KMS-11 (cell line): ENCODE results near the gene MAP4.
A peak's percentile ranks its signal among the peaks of the same experiment; 100 is the strongest.

Experiments
- H2AFZ ChIP-seq: fragments of 200-600 bp; sonication (generic); 2 replicates; pipeline ENCODE4 v1.6.1; 2016; ENCODE audit warnings: antibody characterized with exemption, mixed run types, low read depth
- H3K27ac ChIP-seq: fragments of 200-600 bp; sonication (generic); 2 replicates; pipeline ENCODE4 v1.6.1; 2016; ENCODE audit warnings: mild to moderate bottlenecking, mixed run types
- H3K27me3 ChIP-seq: fragments of 200-600 bp; sonication (generic); 2 replicates; pipeline ENCODE4 v1.6.1; 2017; ENCODE audit warnings: mild to moderate bottlenecking, low read depth, mixed run types, moderate library complexity; ENCODE audit not compliant: insufficient read depth
- H3K36me3 ChIP-seq: fragments of 200-600 bp; sonication (generic); 2 replicates; pipeline ENCODE4 v1.6.1; 2017; ENCODE audit warnings: mild to moderate bottlenecking, mixed run types; ENCODE audit not compliant: insufficient read depth
- H3K4me1 ChIP-seq: fragments of 200-600 bp; sonication (generic); 2 replicates; pipeline ENCODE4 v1.6.1; 2016; ENCODE audit warnings: mild to moderate bottlenecking, low read depth, mixed run types; ENCODE audit not compliant: poor library complexity, severe bottlenecking
- H3K4me2 ChIP-seq: fragments of 200-600 bp; sonication (generic); 2 replicates; pipeline ENCODE4 v1.7.0; 2016; ENCODE audit warnings: mild to moderate bottlenecking, mixed run types
- H3K4me3 ChIP-seq: fragments of 200-600 bp; sonication (generic); IDR thresholded peaks from 2 replicates; pipeline ENCODE4 v1.6.1; 2017; ENCODE audit warnings: low read depth, low read length, mixed read lengths; ENCODE audit not compliant: insufficient read depth
- H3K79me2 ChIP-seq: fragments of 200-600 bp; sonication (generic); 2 replicates; pipeline ENCODE4 v1.6.1; 2016; ENCODE audit warnings: low read depth, mixed run types; ENCODE audit not compliant: insufficient read depth
- H3K9ac ChIP-seq: fragments of 200-600 bp; sonication (generic); 2 replicates; pipeline ENCODE4 v1.6.1; 2016; ENCODE audit warnings: mild to moderate bottlenecking, mixed run types
- H4K20me1 ChIP-seq: fragments of 200-600 bp; sonication (generic); 2 replicates; pipeline ENCODE4 v1.6.1; 2016; ENCODE audit warnings: mild to moderate bottlenecking, mixed run types; ENCODE audit not compliant: insufficient read depth
- CTCF ChIP-seq: fragments of 200-600 bp; sonication (generic); conservative IDR thresholded peaks from 2 replicates; pipeline ENCODE4 v1.6.1; 2017; ENCODE audit warnings: low read depth, mild to moderate bottlenecking, antibody characterized with exemption, low read length, moderate library complexity, mixed read lengths

Gene MAP4

GRCh38 chr3:47991341-47991740 lies 24.9 kb downstream of the MAP4 start:
- no peaks in the 10 kb centered on the region for H4K20me1 ChIP-seq
- no peak overlapping the region for H3K9ac ChIP-seq
- H3K27ac ChIP-seq = no peak overlapping the region
- no peak overlapping the region for H3K4me2 ChIP-seq
- H3K36me3 ChIP-seq = no peaks in the 10 kb centered on the region
- H3K4me1 ChIP-seq = peaks cover 4% of the 10 kb centered on the region
- H3K79me2 ChIP-seq = no peaks in the 10 kb centered on the region
- TF ChIP-seq CTCF = no peak
- no peaks in the 10 kb centered on the region for H3K27me3 ChIP-seq
- H3K4me3 ChIP-seq = no peak overlapping the region
- no peak overlapping the region for H2AFZ ChIP-seq

GRCh38 chr3:47989981-47990440 lies 26.2 kb downstream of the MAP4 start:
- Histone ChIP-seq H4K20me1 (no peaks in the 10 kb centered on the region), H3K9ac (no peak overlapping the region), H3K36me3 (no peaks in the 10 kb centered on the region), H2AFZ (no peak overlapping the region), H3K4me1 (peaks cover 4% of the 10 kb centered on the region), H3K4me3 (no peak overlapping the region), H3K27me3 (no peaks in the 10 kb centered on the region), H3K4me2 (no peak overlapping the region), H3K27ac (no peak overlapping the region), H3K79me2 (no peaks in the 10 kb centered on the region)
- peak; percentile 85 for TF ChIP-seq CTCF

- no peaks in the 10 kb centered on the region; the same call in 1 of the 2 replicates for H3K79me2 ChIP-seq
- H3K4me3 ChIP-seq = no peak overlapping the region
- no peak overlapping the region for H3K4me2 ChIP-seq
- H3K27me3 ChIP-seq = no peaks in the 10 kb centered on the region
- H3K4me1 ChIP-seq = peaks cover 4% of the 10 kb centered on the region
- no peak overlapping the region for H2AFZ ChIP-seq
- H3K9ac ChIP-seq = no peak overlapping the region
- no peak for TF ChIP-seq CTCF
- H3K36me3 ChIP-seq = no peaks in the 10 kb centered on the region
- no peak overlapping the region for H3K27ac ChIP-seq
- H4K20me1 ChIP-seq = no peaks in the 10 kb centered on the region
Observed at GRCh38 chr3:47985381-47985780, 30.8 kb downstream of the MAP4 start.

GRCh38 chr3:47984075-47984728 lies 32.0 kb downstream of the MAP4 start:
- H3K4me1 ChIP-seq = no peaks in the 10 kb centered on the region
- no peaks in the 10 kb centered on the region for H3K27me3 ChIP-seq
- H3K4me2 ChIP-seq = no peak overlapping the region
- no peak overlapping the region for H2AFZ ChIP-seq
- H3K4me3 ChIP-seq = no peak overlapping the region
- no peak overlapping the region for H3K9ac ChIP-seq
- no peak overlapping the region for H3K27ac ChIP-seq
- H3K36me3 ChIP-seq = no peaks in the 10 kb centered on the region
- no peaks in the 10 kb centered on the region; the same call in 1 of the 2 replicates for H3K79me2 ChIP-seq
- H4K20me1 ChIP-seq = no peaks in the 10 kb centered on the region
- no peak for TF ChIP-seq CTCF
